ENCODE results near the gene ABHD17B. TPM values are rescaled to one million over a fixed set of nuclear protein-coding genes. Genes with fewer than 3 reads are reported as not detected.

ABHD17B gene
- total RNA-seq, 1 donor from 2014 or later = 23.4 TPM

- DNase-seq (ENCODE audit: low read depth) = no peak
- H3K4me3 ChIP-seq (ENCODE audit: low read depth, low read length) = no peak overlapping the region
- no peak for TF ChIP-seq CTCF (conservative IDR thresholded peaks at IDR 0.05; ENCODE audit: low read depth, low read length)
These were observed 26.2 kb upstream of the ABHD17B start for GRCh38 chr9:71937070-71937625.

DNA sequence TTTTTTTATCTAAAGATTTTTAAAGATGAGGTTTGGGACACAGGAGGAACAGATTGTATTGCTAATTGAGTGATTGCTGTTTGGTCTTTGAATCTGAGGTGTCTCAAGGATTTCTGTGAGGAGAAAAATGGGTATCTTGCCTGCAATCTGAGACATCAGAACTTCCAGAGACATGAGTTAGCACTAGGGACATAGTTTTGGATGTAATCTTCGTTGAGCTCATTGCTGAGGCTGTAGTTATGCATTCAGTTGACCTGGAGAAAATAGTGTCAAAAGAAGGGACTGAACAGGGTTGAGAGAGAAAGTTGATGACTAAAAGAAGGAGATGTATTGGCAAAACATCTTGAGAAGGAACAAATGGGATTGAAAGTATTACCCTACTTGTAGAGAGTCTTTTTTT lies 25.1 kb upstream of the ABHD17B start:
- no peak for TF ChIP-seq CTCF (conservative IDR thresholded peaks at IDR 0.05; ENCODE audit: low read depth, low read length)

DNA sequence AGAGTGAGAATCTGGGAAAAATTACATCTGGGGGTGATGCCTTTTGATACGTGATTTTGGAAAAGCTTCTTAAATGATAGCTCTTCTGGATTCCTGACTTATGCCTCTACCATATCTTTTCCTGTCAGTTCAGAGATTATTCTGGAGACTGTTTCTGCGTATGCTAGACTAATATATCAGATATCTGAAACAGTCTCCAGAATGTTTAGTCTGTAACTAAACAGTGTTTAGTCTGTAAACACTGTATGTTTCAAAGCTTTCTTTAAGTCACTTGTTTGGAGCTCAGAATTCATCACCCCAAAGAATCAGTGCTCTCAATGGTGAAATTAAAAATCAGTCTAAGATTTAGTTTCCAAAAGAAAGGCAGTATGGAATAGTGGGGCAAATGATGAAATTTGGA lies 20.2 kb upstream of the ABHD17B start:
- no peak for TF ChIP-seq CTCF (conservative IDR thresholded peaks at IDR 0.05; ENCODE audit: low read depth, low read length)
- no peak overlapping the region for H3K4me3 ChIP-seq (ENCODE audit: low read depth, low read length)
- DNase-seq (ENCODE audit: low read depth) = no peak

More for the DNA sequence above, 25.1 kb upstream of the ABHD17B start:
- H3K4me3 ChIP-seq (ENCODE audit: low read depth, low read length) = no peak overlapping the region
- DNase-seq (ENCODE audit: low read depth) = no peak

GRCh38 chr9:71929791-71930440 lies 18.9 kb upstream of the ABHD17B start:
- DNase-seq (ENCODE audit: low read depth) = no peak
- TF ChIP-seq CTCF (conservative IDR thresholded peaks at IDR 0.05; ENCODE audit: low read depth, low read length) = no peak
- H3K4me3 ChIP-seq (ENCODE audit: low read depth, low read length) = no peak overlapping the region

DNA sequence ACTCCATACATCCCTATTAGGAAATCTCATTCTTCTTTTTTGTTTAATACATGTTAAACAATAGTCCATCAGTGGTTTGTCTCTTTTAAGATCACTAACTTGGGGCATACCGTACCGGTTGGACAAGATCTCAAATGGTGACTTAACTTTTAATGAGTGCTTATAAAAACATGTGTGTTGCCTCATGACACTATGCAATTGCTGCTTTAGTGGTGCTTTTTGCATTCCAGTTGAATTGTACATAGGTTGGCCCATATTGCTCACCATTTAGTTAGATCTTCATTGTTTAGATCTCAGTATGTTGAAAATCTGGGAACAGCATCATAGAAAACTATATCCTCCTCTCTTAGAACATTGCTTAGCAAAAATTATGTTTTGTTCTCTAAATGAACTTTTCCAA lies 18.2 kb upstream of the ABHD17B start:
- no peak for TF ChIP-seq CTCF (conservative IDR thresholded peaks at IDR 0.05; ENCODE audit: low read depth, low read length)
- no peak for DNase-seq (ENCODE audit: low read depth)
- H3K4me3 ChIP-seq (ENCODE audit: low read depth, low read length) = no peak overlapping the region

DNA sequence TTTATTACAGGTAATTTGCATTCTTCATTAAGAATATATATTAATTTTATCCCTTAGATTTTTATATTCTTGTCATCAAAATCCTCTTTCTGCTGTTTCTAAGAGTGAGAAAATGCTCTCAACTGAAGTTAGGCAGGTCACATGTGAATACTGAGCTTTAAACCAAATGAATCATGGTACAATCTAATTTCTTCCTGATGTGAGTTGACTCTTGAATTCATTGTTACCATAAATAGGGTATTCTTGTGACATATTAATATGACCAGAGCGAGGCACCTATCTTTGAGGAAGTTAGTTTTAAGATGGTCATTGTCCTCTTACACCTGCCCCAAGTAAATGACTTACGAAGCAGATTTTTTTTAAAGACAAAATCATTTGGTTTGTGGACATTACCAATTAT lies 17.8 kb upstream of the ABHD17B start:
- TF ChIP-seq CTCF (conservative IDR thresholded peaks at IDR 0.05; ENCODE audit: low read depth, low read length) = no peak
- no peak overlapping the region for H3K4me3 ChIP-seq (ENCODE audit: low read depth, low read length)
- DNase-seq (ENCODE audit: low read depth) = no peak

GRCh38 chr9:71928376-71928775 lies 17.4 kb upstream of the ABHD17B start:
- no peak for TF ChIP-seq CTCF (conservative IDR thresholded peaks at IDR 0.05; ENCODE audit: low read depth, low read length)
- H3K4me3 ChIP-seq (ENCODE audit: low read depth, low read length) = no peak overlapping the region
- no peak for DNase-seq (ENCODE audit: low read depth)
